Measurements from ENCODE around the gene KAZALD1. TPM values are rescaled to one million over a fixed set of nuclear protein-coding genes. Genes with fewer than 3 reads are reported as not detected.

KAZALD1 gene
- total RNA-seq, 4 donors from 2014 or later, result 1.0 to 4.0 (median 2.6) TPM

DNA sequence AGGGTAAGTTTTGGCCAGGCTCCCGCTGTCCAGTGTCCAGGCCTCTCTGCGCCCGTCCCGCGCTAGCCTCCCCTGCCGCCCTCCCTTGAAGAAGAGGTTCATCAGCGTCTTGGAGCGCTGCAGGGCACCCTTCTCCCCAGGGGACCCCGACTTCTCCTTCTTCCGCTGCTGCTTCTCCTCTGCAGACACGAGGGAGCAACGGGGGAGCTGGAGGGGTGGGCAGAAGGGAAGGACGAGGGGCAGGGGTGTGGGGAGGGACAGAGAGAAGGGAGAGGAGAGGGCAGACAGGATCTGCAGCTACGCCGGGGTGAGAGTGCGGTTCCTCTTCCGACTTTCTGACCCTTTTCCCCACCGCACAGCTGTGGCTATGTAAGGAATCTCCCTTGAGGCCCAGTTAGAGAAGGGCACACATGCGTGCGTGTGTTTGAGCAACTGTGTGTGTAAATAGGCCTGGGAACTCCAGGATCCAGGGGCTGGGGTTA is 43.6 kb upstream of the KAZALD1 start:
- no peak for DNase-seq (ENCODE audit: extremely low spot score)
- no peaks in the 10 kb centered on the region for H3K9me3 ChIP-seq
- intact Hi-C loops (cut with DNase I), result loop anchor here (10.0 kb wide), 1 partner anchor 53 kb away; the partner anchor contains the start of gene SEMA4G
- H3K27ac ChIP-seq (replicated peaks in 1 of 4), result peak overlapping the region in 1 of 4 donors; percentile 18
- H3K4me1 ChIP-seq, result peaks cover 18 to 27% (median 25%) of the 10 kb centered on the region in 4 donors
- peaks cover 0 to 62% (median 3%) of the 10 kb centered on the region in 4 donors for H3K27me3 ChIP-seq
- TF ChIP-seq POLR2AphosphoS5 (IDR thresholded peaks at IDR 0.05) (no peak), POLR2A (IDR thresholded peaks at IDR 0.05; ENCODE audit: low read depth) (no peak), EP300 (IDR thresholded peaks at IDR 0.05) (no peak), CTCF (IDR thresholded peaks at IDR 0.05) (no peak)
- H3K4me3 ChIP-seq, result no peak overlapping the region
- H3K36me3 ChIP-seq, result no peaks in the 10 kb centered on the region
- 62% methylated on average over 19 of the region's 20 CpGs for WGBS

- H3K36me3 ChIP-seq, result no peaks in the 10 kb centered on the region
- 21% methylated on average over 14 of the region's 45 CpGs for WGBS
- H3K27me3 ChIP-seq, result peaks cover 0 to 62% (median 3%) of the 10 kb centered on the region in 4 donors
- H3K4me3 ChIP-seq, result peak overlapping the region in 1 of 4 donors; percentile 14
- DNase-seq (ENCODE audit: extremely low spot score), result no peak
- intact Hi-C loops (cut with DNase I), result loop anchor here (10.0 kb wide), 1 partner anchor 54 kb away; the partner anchor contains the start of gene SEMA4G
- TF ChIP-seq CTCF (IDR thresholded peaks at IDR 0.05), result peak; percentile 49 to 75 (median 50)
- TF ChIP-seq EP300 (IDR thresholded peaks at IDR 0.05), result no peak
- peaks cover 12 to 20% (median 19%) of the 10 kb centered on the region in 4 donors for H3K4me1 ChIP-seq
- no peaks in the 10 kb centered on the region for H3K9me3 ChIP-seq
- peak overlapping the region in 1 of 4 donors; percentile 18 for H3K27ac ChIP-seq (replicated peaks in 1 of 4)
Observed at GRCh38 chr10:101018600-101019439, 43.0 kb upstream of the KAZALD1 start.

GRCh38 chr10:101019440-101019703 is 42.4 kb upstream of the KAZALD1 start:
- no peaks in the 10 kb centered on the region for H3K36me3 ChIP-seq
- peaks cover 0 to 62% (median 3%) of the 10 kb centered on the region in 4 donors for H3K27me3 ChIP-seq
- 43% methylated on average over 2 of the region's 2 CpGs for WGBS
- H3K9me3 ChIP-seq, result no peaks in the 10 kb centered on the region
- intact Hi-C loops (cut with DNase I), result loop anchor here (10.0 kb wide), 1 partner anchor 55 kb away; the partner anchor contains the start of gene SEMA4G
- no peak for DNase-seq (ENCODE audit: extremely low spot score)
- no peak overlapping the region for H3K4me3 ChIP-seq
- no peak for TF ChIP-seq CTCF (IDR thresholded peaks at IDR 0.05)
- TF ChIP-seq EP300 (IDR thresholded peaks at IDR 0.05), result no peak
- TF ChIP-seq POLR2AphosphoS5 (IDR thresholded peaks at IDR 0.05), result no peak
- TF ChIP-seq POLR2A (IDR thresholded peaks at IDR 0.05; ENCODE audit: low read depth), result no peak
- peaks cover 7 to 15% (median 13%) of the 10 kb centered on the region in 4 donors for H3K4me1 ChIP-seq
- H3K27ac ChIP-seq (replicated peaks in 1 of 4), result no peak overlapping the region

GRCh38 chr10:101020427-101021075 is 41.2 kb upstream of the KAZALD1 start:
- intact Hi-C loops (cut with DNase I), result no loop called here
- no peak overlapping the region for H3K4me3 ChIP-seq
- DNase-seq (ENCODE audit: extremely low spot score), result no peak
- peaks cover 0 to 60% (median 3%) of the 10 kb centered on the region in 4 donors for H3K27me3 ChIP-seq
- TF ChIP-seq CTCF (IDR thresholded peaks at IDR 0.05) (no peak), POLR2A (IDR thresholded peaks at IDR 0.05; ENCODE audit: low read depth) (no peak), EP300 (IDR thresholded peaks at IDR 0.05) (no peak), POLR2AphosphoS5 (IDR thresholded peaks at IDR 0.05) (no peak)
- H3K36me3 ChIP-seq, result no peaks in the 10 kb centered on the region
- H3K27ac ChIP-seq (replicated peaks in 1 of 4), result no peak overlapping the region
- no peaks in the 10 kb centered on the region for H3K9me3 ChIP-seq
- H3K4me1 ChIP-seq, result peaks cover 7 to 13% (median 10%) of the 10 kb centered on the region in 4 donors
- WGBS, result 86% methylated on average over 10 of the region's 10 CpGs
